ENCODE measurements around the gene AP5B1.

Gene AP5B1

DNA sequence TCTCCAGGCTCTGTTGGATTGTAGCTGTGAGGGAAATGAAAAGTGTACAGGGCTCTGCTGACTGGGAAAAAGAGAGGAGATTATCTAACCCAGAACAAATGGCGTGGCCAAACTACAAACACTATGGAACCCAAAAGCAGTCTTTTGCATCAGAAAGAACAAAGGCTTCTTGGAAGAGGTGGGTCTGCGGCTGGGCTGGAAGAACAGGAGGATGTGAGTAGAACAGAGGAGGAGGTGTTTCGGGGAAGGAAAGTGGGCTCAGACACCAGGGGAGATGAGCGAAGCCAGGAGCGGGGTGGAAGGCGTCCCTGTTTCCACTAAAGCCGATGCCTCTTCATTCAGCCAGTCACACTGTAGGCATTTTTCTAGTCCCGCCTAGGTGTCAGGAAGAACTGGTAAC, 18.1 kb upstream of the AP5B1 start:
- DNase-seq, result no peak

DNA sequence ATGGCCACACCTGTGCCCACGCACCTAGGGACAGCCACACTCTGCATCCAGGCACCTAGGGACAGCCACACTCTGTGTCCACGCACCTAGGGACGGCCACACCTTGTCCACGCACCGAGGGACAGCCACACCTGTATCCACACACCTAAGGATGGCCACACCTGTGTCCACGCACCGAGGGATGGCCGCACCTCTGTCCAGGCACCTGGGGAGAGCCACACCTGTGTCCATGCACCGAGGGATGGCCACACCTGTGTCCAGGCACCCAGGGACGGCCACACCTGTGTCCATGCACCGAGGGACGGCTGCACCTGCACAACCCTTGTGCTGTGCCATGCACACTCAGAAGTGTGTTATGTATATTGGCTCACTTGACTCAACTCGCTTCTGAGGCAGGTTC, 16.9 kb upstream of the AP5B1 start:
- DNase-seq, result no peak

DNA sequence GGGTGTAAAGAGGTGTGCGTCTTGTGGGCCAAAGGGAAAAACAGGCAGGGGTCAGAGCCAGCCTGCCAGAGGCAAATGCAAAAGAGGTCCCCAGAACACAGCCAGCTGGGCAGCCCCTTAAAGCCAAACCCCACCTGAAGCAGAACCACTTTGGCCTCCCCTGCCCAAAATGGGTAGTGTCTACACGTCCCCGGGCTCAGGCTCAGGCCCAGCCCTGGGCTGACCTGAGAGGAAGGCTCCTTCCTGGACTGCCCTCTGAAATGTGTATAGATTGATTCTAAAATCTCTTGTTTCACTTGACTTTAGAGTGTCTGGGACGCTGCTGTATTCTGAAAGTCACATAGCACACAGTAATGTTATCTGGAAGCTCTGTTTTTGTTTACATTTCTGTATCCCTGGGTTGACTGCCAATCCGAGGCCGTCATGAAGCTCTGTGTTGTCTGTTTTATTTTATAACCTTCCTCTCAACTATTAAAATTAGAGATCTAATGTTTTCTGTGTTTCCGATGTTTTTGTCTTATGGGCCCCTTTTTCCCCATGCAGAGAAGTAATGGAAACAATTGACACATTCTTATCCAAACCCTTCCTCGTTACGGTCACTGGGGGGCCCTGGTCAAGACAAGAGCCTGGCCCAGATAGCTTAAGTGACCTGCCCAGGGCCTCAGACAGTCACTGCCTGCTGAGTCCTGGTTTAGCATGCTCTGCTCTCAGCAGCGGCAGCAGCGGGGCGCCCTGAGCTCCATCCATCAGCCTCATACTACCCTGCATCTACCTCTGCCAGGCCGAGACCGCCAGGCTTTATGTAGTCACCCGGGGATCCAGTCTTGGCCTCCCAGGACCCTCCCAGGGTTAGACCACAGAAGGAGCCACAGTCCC, 16.2 kb upstream of the AP5B1 start:
- DNase-seq, result no peak

DNA sequence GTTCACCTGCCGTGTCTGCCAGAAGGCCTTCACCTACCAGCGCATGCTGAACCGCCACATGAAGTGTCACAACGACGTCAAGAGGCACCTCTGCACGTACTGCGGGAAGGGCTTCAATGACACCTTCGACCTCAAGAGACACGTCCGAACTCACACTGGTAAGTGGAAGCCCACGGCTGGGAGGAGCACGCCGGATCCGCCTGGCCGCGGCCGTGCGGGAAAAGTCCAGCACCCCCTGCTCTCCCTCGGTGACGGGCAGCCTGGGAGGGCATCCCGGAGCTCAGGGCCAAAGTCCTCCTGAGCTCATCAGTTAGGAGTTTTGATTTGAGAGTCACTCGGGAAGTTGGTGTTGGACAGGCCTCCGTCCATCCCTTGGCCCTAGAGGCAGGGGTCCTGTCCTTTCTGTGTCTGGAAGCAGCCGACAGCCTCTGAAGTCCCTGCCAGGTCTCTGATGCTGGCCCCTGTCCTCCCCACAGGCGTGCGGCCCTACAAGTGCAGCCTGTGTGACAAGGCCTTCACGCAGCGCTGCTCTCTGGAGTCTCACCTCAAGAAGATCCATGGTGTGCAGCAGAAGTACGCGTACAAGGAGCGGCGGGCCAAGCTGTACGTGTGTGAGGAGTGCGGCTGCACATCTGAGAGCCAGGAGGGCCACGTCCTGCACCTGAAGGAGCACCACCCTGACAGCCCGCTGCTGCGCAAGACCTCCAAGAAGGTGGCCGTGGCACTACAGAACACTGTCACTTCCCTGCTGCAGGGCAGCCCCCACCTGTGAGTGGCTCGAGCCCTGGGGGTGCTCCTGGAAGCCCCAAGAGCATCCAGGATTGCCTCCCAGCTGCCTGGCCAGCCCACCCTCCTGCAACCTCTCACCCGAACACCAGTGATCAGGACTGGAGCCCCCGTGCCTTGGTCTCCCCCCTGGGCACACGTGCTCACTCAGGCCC, 14.1 kb upstream of the AP5B1 start:
- DNase-seq, result no peak

DNA sequence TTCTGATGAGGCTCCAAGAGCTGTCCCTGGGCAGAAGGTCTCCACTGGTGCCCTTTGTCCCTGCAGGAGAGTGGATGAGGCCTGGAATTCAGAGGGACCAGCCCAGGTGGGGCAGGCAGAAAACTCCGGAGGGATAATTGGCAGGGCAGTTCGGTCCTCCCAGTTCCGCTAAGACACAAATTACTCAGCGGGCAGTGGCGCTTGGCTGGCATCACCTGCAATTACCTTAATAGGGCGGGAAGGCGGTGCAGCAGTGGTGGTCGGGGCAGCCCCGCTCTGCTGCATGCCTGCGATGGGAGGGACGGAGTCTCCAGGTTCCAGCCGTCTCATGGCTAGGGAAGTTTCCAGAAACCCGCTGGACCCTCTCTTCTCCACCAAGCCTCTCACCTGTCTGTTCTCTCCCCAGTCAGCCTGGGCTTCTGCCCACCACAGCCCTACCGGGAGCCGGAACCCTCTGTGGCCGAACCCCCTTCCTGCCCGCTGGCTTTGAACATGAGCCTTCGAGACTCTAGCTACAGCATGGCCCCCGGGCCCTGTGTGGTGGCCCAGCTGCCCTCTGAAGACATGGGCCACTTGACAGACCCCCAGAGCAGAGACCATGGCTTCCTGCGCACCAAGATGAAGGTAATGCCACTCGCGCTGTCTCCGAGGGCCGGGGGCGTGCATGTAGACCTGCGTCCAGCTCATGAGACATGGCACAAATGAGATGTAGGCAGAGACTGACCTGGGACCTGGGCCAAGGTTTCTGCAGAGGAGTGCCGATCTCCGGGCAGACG, 13.0 kb upstream of the AP5B1 start:
- no peak for DNase-seq

DNA sequence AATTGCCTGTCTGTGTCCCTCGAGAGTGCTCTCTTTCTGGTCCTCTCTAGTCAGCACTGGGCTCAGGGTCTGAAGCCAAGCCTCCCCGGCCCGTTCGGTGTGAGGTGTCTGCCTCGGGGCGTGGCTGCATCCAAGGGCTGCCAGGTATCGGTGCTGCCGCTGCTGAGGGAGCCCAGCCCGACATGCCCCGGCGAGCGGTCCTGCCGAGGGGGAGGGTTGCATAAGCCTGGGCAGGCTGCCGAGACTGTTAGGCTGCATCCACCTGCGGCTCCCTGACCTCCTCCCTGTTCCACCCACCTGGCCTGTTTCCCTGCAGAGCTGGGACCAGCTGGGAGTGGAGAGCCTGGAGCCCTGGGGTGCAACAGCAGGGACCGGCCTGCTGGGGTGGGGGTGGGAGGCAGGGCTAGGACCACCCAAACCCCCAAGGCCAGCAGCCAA, 12.4 kb upstream of the AP5B1 start:
- no peak for DNase-seq

DNA sequence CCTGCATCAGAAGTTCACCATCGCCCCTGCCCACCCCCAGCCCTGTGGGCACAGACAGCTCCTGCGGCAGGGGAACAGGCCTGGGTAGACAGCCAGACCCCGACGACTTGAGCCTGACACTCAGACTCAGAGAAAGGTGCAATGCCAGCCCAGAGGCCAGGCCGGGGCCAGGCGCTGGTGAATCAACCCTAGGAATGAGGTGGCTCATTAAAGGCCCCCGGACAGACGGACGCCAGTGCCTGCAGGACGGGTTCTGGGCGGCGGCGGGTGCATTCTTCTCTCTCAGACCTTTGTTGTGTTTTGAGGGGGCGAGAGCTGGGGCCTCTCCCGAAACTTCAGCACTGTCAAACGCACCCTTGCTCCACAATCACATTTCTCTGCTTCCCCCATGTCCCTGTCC, 11.7 kb upstream of the AP5B1 start:
- DNase-seq, result no peak

DNA sequence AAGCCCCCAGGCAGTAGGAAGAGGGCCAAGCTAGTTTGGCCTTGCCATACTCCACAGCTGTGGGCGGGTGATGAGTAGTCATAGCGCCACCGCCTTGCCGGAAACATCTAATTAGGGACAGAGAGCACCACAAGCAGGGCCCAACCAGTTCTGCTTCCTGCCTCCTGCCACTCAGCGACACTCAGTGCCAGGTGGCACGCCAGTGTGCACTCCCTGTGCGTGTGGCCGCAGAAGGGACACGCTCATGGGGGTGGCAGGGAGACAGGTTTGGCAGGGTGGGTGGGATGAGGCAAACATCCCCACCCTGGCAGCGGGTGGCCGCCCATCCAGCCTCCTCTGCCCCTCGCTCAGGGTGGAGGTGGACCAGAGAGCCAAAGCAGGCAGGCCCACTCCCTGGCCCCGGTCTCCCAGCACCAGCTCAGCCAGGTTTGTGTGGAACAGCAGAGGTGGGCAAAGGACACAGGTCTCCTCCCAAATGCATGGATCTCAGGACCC, 11.0 kb upstream of the AP5B1 start:
- DNase-seq, result no peak

DNA sequence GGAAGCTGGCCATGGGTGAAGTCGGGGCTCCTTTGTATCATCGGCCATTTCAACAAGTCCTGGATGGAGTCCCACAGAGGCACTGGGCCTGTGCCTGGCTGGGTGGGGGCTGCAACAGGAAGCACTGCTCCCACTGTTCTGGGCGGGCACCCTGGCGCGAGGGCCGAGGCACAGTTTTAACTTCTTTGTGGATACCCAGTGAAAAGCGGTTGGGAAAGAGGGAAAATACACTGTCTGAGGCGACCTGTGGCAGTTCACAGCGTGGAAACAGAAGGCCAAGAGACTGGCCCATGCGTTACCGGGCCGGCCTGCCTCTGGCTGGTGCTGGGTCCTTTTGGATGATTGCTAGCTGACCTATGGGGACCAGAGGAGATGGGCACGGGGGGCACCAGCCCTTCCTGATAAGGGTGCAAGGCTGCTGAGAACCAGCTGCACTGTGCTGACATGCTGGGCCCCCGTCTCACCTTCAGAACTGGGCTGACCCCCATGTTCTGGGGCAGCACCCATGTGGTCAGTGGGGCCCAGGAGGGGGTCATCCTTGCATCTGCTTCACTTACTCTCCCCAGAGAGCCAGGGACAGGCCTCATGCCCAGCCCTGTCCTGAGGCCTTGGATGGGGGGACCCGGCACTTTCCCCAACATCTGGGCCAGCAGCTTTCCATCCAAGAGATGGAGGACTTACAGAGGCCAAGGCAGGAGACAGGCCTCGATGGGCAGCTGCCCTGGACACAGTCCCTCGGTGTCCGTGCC, 10.3 kb upstream of the AP5B1 start:
- no peak for DNase-seq

DNA sequence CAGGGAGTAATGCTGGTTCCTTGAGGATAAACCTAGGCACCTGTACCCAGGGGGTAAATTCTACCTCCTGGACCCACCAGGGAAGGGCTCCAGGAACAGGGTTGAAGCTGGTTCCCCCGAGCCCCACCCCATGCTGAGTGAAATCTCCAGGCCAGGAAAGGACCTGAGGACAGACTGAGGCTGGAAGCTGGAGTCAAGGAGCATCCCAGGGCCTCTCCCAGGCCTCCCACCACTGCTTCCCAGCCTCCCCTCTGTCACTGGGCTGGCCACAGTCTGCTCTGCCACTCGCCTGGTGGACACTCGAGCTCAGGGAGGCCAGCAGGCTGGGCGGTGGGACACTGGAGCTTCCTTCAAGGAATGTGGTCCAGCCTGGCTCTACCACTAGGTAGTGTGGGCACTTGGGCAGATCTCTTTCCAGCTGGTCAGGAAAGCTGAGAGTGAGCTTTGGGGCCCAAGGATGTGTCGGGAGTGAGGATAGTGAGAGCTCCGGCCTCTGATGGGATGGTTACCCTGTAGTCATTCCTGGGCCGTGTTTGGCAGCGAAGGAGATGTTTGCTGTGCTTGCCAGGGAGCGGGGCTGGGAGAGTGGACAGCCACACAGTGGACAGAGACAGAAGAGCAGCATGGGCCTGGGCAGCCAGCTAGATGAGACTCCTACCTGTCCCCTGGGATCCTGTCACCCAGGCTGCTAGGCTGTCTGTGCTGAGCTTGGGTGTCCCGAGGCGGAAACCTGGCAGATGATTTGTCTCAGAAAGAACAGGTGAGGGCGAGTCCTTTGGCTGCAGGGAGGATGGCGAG, 9.5 kb upstream of the AP5B1 start:
- DNase-seq, result no peak

DNA sequence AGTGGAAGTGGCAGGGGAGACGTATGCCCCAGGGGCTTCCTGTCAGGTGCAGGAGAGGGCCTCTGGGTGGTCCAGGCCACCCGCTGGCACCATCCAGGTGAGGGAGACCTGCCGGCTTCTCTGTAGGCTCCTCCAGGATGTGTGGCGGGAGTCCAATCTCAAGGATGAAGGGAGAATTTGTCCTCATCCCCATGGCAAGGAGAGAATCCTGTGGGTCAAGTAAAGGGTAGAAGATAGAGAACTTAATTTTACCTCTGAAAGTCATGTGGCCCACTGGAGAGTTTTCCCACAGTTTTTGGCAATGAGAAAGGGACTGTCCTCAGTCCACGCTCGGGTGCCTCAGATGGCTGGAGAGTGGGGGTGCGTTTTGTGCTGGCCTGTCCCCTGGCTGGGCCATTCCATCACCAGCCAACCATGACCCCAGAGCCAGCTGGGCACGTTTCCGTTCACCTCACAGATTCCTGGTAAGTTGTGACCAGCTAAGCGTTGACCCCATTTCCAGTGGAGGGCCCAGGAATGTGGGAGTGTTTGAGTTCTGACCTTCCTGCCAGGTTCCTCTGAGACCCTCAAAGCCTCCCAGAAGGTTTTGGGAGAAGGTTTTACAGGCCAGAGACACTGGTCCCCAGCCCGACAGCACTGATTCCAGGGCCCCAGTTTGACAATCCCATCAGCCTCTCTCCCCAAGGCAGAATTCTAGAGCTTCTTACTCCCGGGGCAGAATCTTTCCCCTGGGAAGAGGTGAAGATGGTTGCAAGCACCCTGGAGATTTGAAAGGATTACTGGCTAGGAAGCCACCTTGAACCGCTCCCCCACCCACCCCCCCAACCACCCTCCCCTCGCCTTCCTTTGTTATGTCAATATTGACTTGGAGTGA, 8.7 kb upstream of the AP5B1 start:
- DNase-seq, result no peak

DNA sequence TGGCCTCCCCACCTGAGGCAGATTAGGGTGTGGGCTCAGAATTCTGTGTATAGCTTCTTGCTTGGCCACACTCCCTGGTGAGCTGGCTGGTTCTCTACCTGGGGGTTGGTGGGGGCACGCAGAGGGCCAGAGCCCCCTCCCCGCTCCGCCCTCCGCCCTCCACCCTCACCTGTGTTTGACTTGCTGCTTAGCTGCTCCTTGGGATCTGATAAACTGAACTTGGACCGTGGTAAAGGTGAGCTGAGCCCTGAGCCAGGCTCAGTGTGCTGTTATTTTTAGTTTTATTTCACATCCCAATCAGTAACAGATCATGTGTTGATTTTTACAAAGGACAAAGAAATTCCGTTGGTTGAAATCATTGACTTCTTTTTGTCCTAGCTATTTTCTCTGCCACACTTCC, 8.0 kb upstream of the AP5B1 start:
- no peak for DNase-seq

DNA sequence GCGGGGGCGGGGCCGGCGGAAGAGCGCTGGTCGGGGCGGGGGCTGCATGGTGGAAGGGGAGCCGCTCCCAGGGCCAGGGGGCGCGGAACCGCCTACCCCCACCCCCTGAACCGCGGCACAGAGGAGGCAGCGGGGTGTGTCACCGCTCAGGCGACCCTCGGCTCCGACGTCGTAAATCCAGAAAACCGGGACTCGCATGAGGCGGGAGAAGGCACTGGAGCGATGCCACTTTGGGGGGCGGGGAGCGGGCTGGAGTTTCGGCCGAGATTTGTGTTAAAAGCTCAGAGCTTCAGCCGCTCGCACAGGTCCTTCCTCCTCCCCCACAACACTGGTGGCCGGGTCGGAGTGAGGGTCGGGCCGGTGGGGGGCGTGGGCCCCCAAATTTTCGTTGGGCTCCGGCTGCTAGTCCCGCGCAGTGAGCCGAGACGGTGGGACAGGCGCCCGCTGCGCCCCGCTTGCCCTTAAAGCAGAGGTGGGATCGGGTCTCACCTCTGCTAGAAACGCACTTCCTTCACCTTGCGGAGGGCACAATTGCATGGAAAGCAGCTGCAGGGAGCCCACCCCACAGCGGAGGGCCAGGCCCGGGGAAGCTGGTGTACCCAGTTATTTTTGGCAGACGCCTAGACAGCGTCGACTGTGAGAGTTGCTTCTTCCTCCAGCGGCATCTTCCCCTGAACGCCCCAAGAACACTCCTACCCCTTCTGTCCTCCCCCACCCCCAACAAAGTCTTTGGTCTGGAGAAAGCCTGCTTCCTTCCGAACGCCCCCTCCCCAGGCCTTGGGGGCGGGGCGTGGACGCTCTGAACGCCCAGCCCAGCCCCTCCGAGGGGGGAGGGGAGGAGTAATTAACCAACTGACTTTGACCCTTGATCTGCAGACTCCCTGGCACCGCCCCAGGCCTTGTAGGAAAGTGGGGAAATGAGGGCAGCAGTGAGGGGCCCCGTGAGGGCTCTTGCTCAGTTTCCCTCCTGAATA, 7.2 kb upstream of the AP5B1 start:
- no peak for DNase-seq

DNA sequence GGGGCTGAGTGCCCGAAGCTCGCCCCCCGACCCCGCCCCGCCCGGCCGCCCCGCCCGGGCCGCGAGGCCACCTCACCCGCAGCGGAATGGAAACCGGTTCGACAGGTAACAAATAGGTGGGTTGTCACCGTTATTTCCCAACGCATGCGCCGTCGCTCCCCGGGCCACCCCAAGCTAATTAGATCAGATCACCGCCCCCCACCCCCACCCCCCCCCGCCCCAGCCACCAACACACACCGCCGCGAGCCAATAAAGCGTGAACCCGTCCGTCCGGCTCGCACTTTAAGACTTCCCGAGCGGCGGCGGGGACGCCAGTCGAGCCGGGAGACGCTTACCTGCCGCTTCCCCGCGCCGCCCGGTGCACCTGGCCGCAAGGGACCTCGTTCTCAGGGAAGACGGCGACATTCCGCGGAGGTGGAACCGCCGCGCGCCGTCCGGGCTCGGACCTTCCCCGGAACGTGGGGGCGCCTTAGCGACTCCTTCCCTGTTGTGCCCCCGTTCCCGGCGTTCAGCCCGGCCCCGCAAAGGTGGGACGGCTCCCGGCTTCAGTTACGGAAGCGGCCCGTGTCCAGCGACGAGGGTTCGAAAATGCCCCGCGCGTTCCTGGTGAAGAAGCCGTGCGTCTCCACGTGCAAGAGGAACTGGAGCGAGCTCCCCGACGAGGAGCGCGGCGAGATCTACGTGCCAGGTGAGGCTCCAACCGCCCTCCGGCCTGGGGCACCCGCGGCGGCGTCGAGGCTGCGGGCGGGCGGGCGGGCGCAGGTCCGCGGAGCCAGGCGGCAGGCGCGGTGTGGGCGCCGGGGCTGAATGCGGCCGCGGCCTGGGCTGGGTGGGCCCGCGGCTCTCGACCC, 6.2 kb upstream of the AP5B1 start, which contains the start of gene OVOL1:
Gene OVOL1 (plus strand): TSS at position 278 of the 851 bp plus-strand sequence. CDS start 311 bp downstream, at position 589.
- DNase-seq, result no peak

DNA sequence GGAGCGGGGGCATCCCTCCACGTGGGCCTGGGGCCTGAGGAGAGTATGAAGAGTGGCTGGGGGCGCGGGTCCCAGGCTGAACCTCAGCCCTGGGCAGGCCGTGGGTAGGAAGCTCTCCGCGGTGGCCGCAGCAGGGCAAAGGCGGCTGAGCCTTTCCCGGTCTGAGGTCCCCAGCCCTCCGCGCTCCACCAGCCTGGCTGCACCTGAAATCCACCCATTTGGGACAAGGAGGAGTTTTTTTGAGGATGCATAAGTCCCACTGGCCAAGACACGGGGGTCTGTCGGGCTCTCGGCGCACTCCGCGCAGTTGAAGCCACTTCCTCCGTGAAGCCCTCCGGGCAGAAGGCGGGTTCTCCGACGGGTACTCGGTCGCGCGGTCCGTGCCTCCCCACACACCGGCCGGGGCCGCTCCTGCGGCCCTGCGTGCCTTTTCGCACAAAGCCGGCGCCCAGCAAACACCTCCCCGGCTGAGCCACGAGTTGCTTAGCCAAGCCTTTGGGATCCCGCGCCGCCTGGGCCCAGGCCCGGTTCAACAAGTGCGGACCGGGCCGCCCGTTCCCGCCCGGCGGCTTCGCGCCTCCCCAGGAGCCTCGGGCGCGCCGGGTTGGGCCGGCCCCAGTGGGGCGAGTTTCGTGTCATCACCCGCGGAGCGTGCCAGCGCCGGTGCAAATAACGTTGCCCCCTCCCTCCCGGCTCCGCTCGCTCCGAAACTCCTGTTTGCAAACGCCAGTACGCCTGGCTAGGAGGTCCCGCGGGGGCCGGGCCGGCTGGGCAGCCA, 5.4 kb upstream of the AP5B1 start:
- no peak for DNase-seq

DNA sequence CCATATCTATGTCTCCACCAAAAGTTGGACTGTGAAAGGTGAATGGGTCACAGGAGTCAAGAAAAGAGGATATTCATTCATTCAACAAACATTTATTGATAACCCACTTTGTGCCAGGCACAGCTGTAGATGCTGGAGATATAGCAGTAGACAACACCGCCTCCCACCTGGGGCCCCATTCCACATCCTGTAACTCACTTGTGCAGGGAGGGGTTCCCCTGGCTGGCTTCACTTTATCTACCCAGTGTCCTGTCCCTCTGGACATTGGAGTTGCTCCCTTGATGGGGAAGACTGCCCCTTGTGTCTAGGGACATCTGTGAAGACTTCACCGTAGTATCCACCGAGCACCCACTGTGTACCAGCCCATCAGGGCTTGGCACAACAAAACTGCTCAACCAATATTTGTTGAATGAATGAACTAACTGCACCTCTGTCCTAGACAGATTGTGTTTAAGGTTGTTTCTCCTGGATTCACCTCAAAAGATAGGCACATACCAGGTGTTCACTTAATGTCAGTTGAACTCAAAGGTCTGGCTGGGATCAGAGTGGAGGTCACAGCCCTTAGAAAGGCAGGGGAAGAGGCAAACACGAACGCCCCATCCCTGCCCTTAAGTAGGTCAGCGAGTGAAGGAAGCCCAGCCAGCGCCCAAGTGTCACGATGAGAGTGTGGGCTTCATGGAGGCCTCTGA, 4.7 kb upstream of the AP5B1 start:
- DNase-seq, result no peak

All from fibroblast of skin of abdomen (primary cell).